HG02970 (cell line): Measurements from ENCODE around the gene RHBDD1.

ENCODE experiments used
- ATAC-seq: cut with Tn5 transposase; IDR thresholded peaks from one replicate; pipeline ENCODE4 v1.9.1; 2021; ENCODE audit warnings: mild to moderate bottlenecking, moderate library complexity, moderate number of reproducible peaks; ENCODE audit not compliant: unreplicated experiment, low FRiP score

RHBDD1 gene

GRCh38 chr2:226882606-226883005, 46.8 kb downstream of the RHBDD1 start:
- ATAC-seq: no peak

- ATAC-seq: no peak
Measured at GRCh38 chr2:226883296-226883795, 47.5 kb downstream of the RHBDD1 start.

GRCh38 chr2:226884166-226884565, 48.3 kb downstream of the RHBDD1 start:
- ATAC-seq: no peak

- ATAC-seq: no peak
Measured at GRCh38 chr2:226885769-226886435, 50.0 kb downstream of the RHBDD1 start.

GRCh38 chr2:226887940-226888339, 52.1 kb downstream of the RHBDD1 start:
- ATAC-seq: no peak

- ATAC-seq: no peak
Measured at GRCh38 chr2:226888378-226888965, 52.6 kb downstream of the RHBDD1 start.

- no peak for ATAC-seq
Measured at GRCh38 chr2:226888971-226889370, 53.1 kb downstream of the RHBDD1 start.

- no peak for ATAC-seq
Measured at GRCh38 chr2:226890286-226890685, 54.4 kb downstream of the RHBDD1 start.

- no peak for ATAC-seq
Measured at GRCh38 chr2:226891780-226892590, 56.1 kb downstream of the RHBDD1 start.

GRCh38 chr2:226892729-226893128, 56.9 kb downstream of the RHBDD1 start:
- no peak for ATAC-seq

- ATAC-seq: no peak
Measured at GRCh38 chr2:226893216-226893615, 57.4 kb downstream of the RHBDD1 start.

- ATAC-seq: no peak
Measured at GRCh38 chr2:226894752-226895151, 58.9 kb downstream of the RHBDD1 start.

- ATAC-seq: no peak
Measured at GRCh38 chr2:226895579-226895978, 59.7 kb downstream of the RHBDD1 start.

GRCh38 chr2:226898121-226898520, 62.3 kb downstream of the RHBDD1 start:
- no peak for ATAC-seq

GRCh38 chr2:226898897-226899296, 63.0 kb downstream of the RHBDD1 start:
- no peak for ATAC-seq

- ATAC-seq: no peak
Measured at GRCh38 chr2:226902041-226902966, 66.5 kb downstream of the RHBDD1 start.

GRCh38 chr2:226903179-226903578, 67.3 kb downstream of the RHBDD1 start:
- ATAC-seq: no peak

GRCh38 chr2:226904592-226904991, 68.7 kb downstream of the RHBDD1 start:
- peak; percentile 42 for ATAC-seq

- peak; percentile 3 for ATAC-seq
Measured at GRCh38 chr2:226905718-226906117, 69.9 kb downstream of the RHBDD1 start.

- peak; percentile 80 for ATAC-seq
Measured at GRCh38 chr2:226906163-226906693, 70.4 kb downstream of the RHBDD1 start.
